Mesothelial cell of epicardium (in vitro differentiated cells): ENCODE results near the gene KCNT1. TPM values are rescaled to one million over a fixed set of nuclear protein-coding genes. Genes with fewer than 3 reads are reported as not detected.

Experiments used
- total RNA-seq: library from RNA; stranded (reverse); gene quantifications from 3 replicates; pipeline ENCODE4 v1.2.1, GENCODE V29; 2021

Gene KCNT1
- total RNA-seq, 1 donor from 2014 or later: not detected

Other genes with a start within 250 kb of the KCNT1 start
- 25.9 to 27.9 TPM (median 26.9 TPM) in 3 replicates for gene PPP1R26, start 222.4 kb upstream of the KCNT1 start, total RNA-seq
- gene MRPS2, start 201.5 kb upstream of the KCNT1 start, total RNA-seq: 38.4 to 46.0 TPM (median 42.1 TPM) in 3 replicates
- gene LCN1, start 180.7 kb upstream of the KCNT1 start, total RNA-seq: not detected in 3 replicates
- not detected in 3 replicates for gene OBP2A, start 156.1 kb upstream of the KCNT1 start, total RNA-seq
- gene PAEP, start 140.4 kb upstream of the KCNT1 start, total RNA-seq: not detected in 3 replicates
- not detected in 3 replicates for gene GLT6D1, start 62.6 kb upstream of the KCNT1 start, total RNA-seq
- 0.97 to 1.7 TPM (median 1.4 TPM) in 3 replicates for gene LCN9, start 38.9 kb upstream of the KCNT1 start, total RNA-seq
- not detected in 3 replicates for gene SOHLH1, start 2.7 kb upstream of the KCNT1 start, total RNA-seq
- 62.4 to 64.4 TPM (median 63.3 TPM) in 3 replicates for gene CAMSAP1, start 205.4 kb downstream of the KCNT1 start, total RNA-seq